HG02840 (cell line): ENCODE measurements around the gene RERE.

Source experiments
- ATAC-seq: cut with Tn5 transposase; IDR thresholded peaks from one replicate; pipeline ENCODE4 v1.9.1; 2021; ENCODE audit warnings: mild to moderate bottlenecking, moderate library complexity, moderate number of reproducible peaks; ENCODE audit not compliant: unreplicated experiment, low FRiP score

The RERE gene

GRCh38 chr1:8563944-8564537 is 253.4 kb downstream of the RERE start:
- no peak for ATAC-seq

GRCh38 chr1:8562881-8563865 is 254.3 kb downstream of the RERE start:
- no peak for ATAC-seq

- no peak for ATAC-seq
These were observed 255.2 kb downstream of the RERE start for GRCh38 chr1:8562222-8562621.

GRCh38 chr1:8560611-8561544 is 256.6 kb downstream of the RERE start:
- no peak for ATAC-seq

- ATAC-seq = no peak
These were observed 257.4 kb downstream of the RERE start for GRCh38 chr1:8560035-8560434.

GRCh38 chr1:8555582-8555981 is 261.9 kb downstream of the RERE start:
- no peak for ATAC-seq

- ATAC-seq = no peak
These were observed 262.4 kb downstream of the RERE start for GRCh38 chr1:8554956-8555534.

GRCh38 chr1:8552820-8553397 is 264.5 kb downstream of the RERE start:
- ATAC-seq = no peak

- ATAC-seq = no peak
These were observed 265.6 kb downstream of the RERE start for GRCh38 chr1:8551613-8552489.

- no peak for ATAC-seq
These were observed 266.4 kb downstream of the RERE start for GRCh38 chr1:8551057-8551456.

- no peak for ATAC-seq
These were observed 269.6 kb downstream of the RERE start for GRCh38 chr1:8547791-8548190.

GRCh38 chr1:8545078-8545477 is 272.4 kb downstream of the RERE start:
- no peak for ATAC-seq

GRCh38 chr1:8544644-8545043 is 272.8 kb downstream of the RERE start:
- ATAC-seq = no peak

GRCh38 chr1:8543965-8544364 is 273.5 kb downstream of the RERE start:
- ATAC-seq = no peak

GRCh38 chr1:8541961-8542521 is 275.4 kb downstream of the RERE start:
- ATAC-seq = no peak

GRCh38 chr1:8540971-8541370 is 276.5 kb downstream of the RERE start:
- ATAC-seq = no peak

GRCh38 chr1:8540261-8540941 is 277.0 kb downstream of the RERE start:
- no peak for ATAC-seq

- no peak for ATAC-seq
These were observed 277.8 kb downstream of the RERE start for GRCh38 chr1:8539683-8540082.
